HTR-8/SVneo (cell line): ENCODE results near the gene TMC3.

Source experiments
- DNase-seq: peaks from one replicate; pipeline ENCODE4 v3.0.0; 2011; ENCODE audit warnings: low spot score, mixed read lengths; ENCODE audit not compliant: insufficient read length
- FAIRE-seq: peaks from 2 replicates; lab custom pipeline; 2011; peaks lifted over from hg19 to GRCh38; lab: Jason Lieb, UNC

TMC3 gene

GRCh38 chr15:81303244-81304225 lies 70.5 kb downstream of the TMC3 start:
- DNase-seq = no peak
- no peak for FAIRE-seq

GRCh38 chr15:81302701-81303109 lies 71.3 kb downstream of the TMC3 start:
- DNase-seq = no peak

GRCh38 chr15:81301815-81302399 lies 72.1 kb downstream of the TMC3 start:
- DNase-seq (no peak), FAIRE-seq (no peak)

More at GRCh38 chr15:81302701-81303109, 71.3 kb downstream of the TMC3 start:
- no peak for FAIRE-seq

- FAIRE-seq (no peak), DNase-seq (no peak)
Measured at GRCh38 chr15:81301385-81301784, 72.6 kb downstream of the TMC3 start.

- DNase-seq = no peak
- FAIRE-seq = no peak
Measured at GRCh38 chr15:81299630-81300273, 74.3 kb downstream of the TMC3 start.

GRCh38 chr15:81299156-81299555 lies 74.9 kb downstream of the TMC3 start:
- DNase-seq = no peak
- no peak for FAIRE-seq

- no peak for DNase-seq
- FAIRE-seq = no peak
Measured at GRCh38 chr15:81298611-81299010, 75.4 kb downstream of the TMC3 start.

GRCh38 chr15:81297603-81298575 lies 76.1 kb downstream of the TMC3 start:
- DNase-seq (no peak), FAIRE-seq (no peak)

GRCh38 chr15:81297147-81297572 lies 76.9 kb downstream of the TMC3 start:
- peak; percentile 22 for DNase-seq
- no peak for FAIRE-seq

GRCh38 chr15:81296673-81297072 lies 77.3 kb downstream of the TMC3 start:
- no peak for DNase-seq

GRCh38 chr15:81296186-81296585 lies 77.8 kb downstream of the TMC3 start:
- FAIRE-seq (no peak), DNase-seq (no peak)

More at GRCh38 chr15:81296673-81297072, 77.3 kb downstream of the TMC3 start:
- FAIRE-seq = no peak

GRCh38 chr15:81295486-81296121 lies 78.4 kb downstream of the TMC3 start:
- no peak for DNase-seq
- no peak for FAIRE-seq

- no peak for FAIRE-seq
- no peak for DNase-seq
Measured at GRCh38 chr15:81294516-81294880, 79.5 kb downstream of the TMC3 start.

- DNase-seq (no peak), FAIRE-seq (peak; percentile 20)
Measured at GRCh38 chr15:81293728-81294515, 80.1 kb downstream of the TMC3 start.

- DNase-seq = no peak
Measured at GRCh38 chr15:81292523-81293001, 81.5 kb downstream of the TMC3 start.

GRCh38 chr15:81291916-81292522 lies 82.0 kb downstream of the TMC3 start:
- FAIRE-seq = no peak
- no peak for DNase-seq

More at GRCh38 chr15:81292523-81293001, 81.5 kb downstream of the TMC3 start:
- no peak for FAIRE-seq

GRCh38 chr15:81289910-81290309 lies 84.1 kb downstream of the TMC3 start:
- no peak for DNase-seq
- no peak for FAIRE-seq

- FAIRE-seq (no peak), DNase-seq (no peak)
Measured at GRCh38 chr15:81288616-81289015, 85.4 kb downstream of the TMC3 start.
